ENCODE results near the gene NEK11. TPM values are rescaled to one million over a fixed set of nuclear protein-coding genes. Genes with fewer than 3 reads are reported as not detected.

The NEK11 gene
- total RNA-seq, 2 donors from 2014 or later = 1.8 to 10.3 TPM

- TF ChIP-seq CTCF (IDR thresholded peaks at IDR 0.05) = no peak
- no peaks in the 10 kb centered on the region for H3K9me3 ChIP-seq
- ATAC-seq (ENCODE audit: insufficient number of reproducible peaks, low FRiP score, low read depth) (no peak), DNase-seq (ENCODE audit: low spot score) (no peak)
- no peaks in the 10 kb centered on the region for H3K4me1 ChIP-seq (ENCODE audit: control insufficient read depth in 1 of 2, low read depth in 2 of 2)
- no peaks in the 10 kb centered on the region for H3K36me3 ChIP-seq
- no peaks in the 10 kb centered on the region for H3K27me3 ChIP-seq (replicated peaks; ENCODE audit: insufficient read depth)
- H3K4me3 ChIP-seq = no peak overlapping the region
- no peak overlapping the region for H3K27ac ChIP-seq
Measured at GRCh38 chr3:131236421-131236820, 209.7 kb downstream of the NEK11 start.

GRCh38 chr3:131238496-131238895, 211.8 kb downstream of the NEK11 start:
- Histone ChIP-seq H3K4me1 (ENCODE audit: control insufficient read depth in 1 of 2, low read depth in 2 of 2) (no peaks in the 10 kb centered on the region), H3K27me3 (replicated peaks; ENCODE audit: insufficient read depth) (no peaks in the 10 kb centered on the region), H3K27ac (no peak overlapping the region), H3K36me3 (no peaks in the 10 kb centered on the region), H3K9me3 (no peaks in the 10 kb centered on the region), H3K4me3 (no peak overlapping the region)
- no peak for DNase-seq (ENCODE audit: low spot score)
- ATAC-seq (ENCODE audit: insufficient number of reproducible peaks, low FRiP score, low read depth) = no peak
- no peak for TF ChIP-seq CTCF (IDR thresholded peaks at IDR 0.05)

- no peak for DNase-seq (ENCODE audit: low spot score)
- Histone ChIP-seq H3K27me3 (replicated peaks; ENCODE audit: insufficient read depth) (no peaks in the 10 kb centered on the region), H3K4me3 (no peak overlapping the region), H3K9me3 (no peaks in the 10 kb centered on the region), H3K27ac (no peak overlapping the region), H3K4me1 (ENCODE audit: control insufficient read depth in 1 of 2, low read depth in 2 of 2) (no peaks in the 10 kb centered on the region), H3K36me3 (no peaks in the 10 kb centered on the region)
- TF ChIP-seq CTCF (IDR thresholded peaks at IDR 0.05) = no peak
- ATAC-seq (ENCODE audit: insufficient number of reproducible peaks, low FRiP score, low read depth) = no peak
Measured at GRCh38 chr3:131239267-131239666, 212.6 kb downstream of the NEK11 start.

- no peak for DNase-seq (ENCODE audit: low spot score)
- H3K4me3 ChIP-seq = no peak overlapping the region
- H3K27me3 ChIP-seq (replicated peaks; ENCODE audit: insufficient read depth) = no peaks in the 10 kb centered on the region
- no peaks in the 10 kb centered on the region for H3K9me3 ChIP-seq
- H3K4me1 ChIP-seq (ENCODE audit: control insufficient read depth in 1 of 2, low read depth in 2 of 2) = no peaks in the 10 kb centered on the region
- no peak for TF ChIP-seq CTCF (IDR thresholded peaks at IDR 0.05)
- no peaks in the 10 kb centered on the region for H3K36me3 ChIP-seq
- no peak overlapping the region for H3K27ac ChIP-seq
- no peak for ATAC-seq (ENCODE audit: insufficient number of reproducible peaks, low FRiP score, low read depth)
Measured at GRCh38 chr3:131242201-131242600, 215.5 kb downstream of the NEK11 start.

GRCh38 chr3:131250466-131250865, 223.8 kb downstream of the NEK11 start:
- H3K27me3 ChIP-seq (replicated peaks; ENCODE audit: insufficient read depth) = no peaks in the 10 kb centered on the region

More at GRCh38 chr3:131250466-131250865, 223.8 kb downstream of the NEK11 start:
- no peaks in the 10 kb centered on the region for H3K4me1 ChIP-seq (ENCODE audit: control insufficient read depth in 1 of 2, low read depth in 2 of 2)
- no peaks in the 10 kb centered on the region for H3K36me3 ChIP-seq
- no peak overlapping the region for H3K4me3 ChIP-seq
- no peak for DNase-seq (ENCODE audit: low spot score)
- no peak for ATAC-seq (ENCODE audit: insufficient number of reproducible peaks, low FRiP score, low read depth)
- no peak overlapping the region for H3K27ac ChIP-seq
- H3K9me3 ChIP-seq = no peaks in the 10 kb centered on the region
- no peak for TF ChIP-seq CTCF (IDR thresholded peaks at IDR 0.05)

Data from thoracic aorta (tissue), 2 donors.